K562 (cell line): ENCODE data around the gene PGM3. TPM values are rescaled to one million over a fixed set of nuclear protein-coding genes. Genes with fewer than 3 reads are reported as not detected.

Experiments used
- ATAC-seq: fragments of 200-7000 bp; cut with Tn5 transposase; 3 replicates; pipeline ENCODE4 v1.9.1; 2020; ENCODE audit warnings: moderate library complexity
- BruUV-seq: library from RNA; stranded (reverse); fragments of 400-500 nt; replicated peaks from 2 replicates; lab custom pipeline; 2021; lab: Mats Ljungman, UMichigan
- CTCF ChIA-PET: fragments of 300-600 bp; formaldehyde crosslinking; extraction: SDS; loops from one replicate; lab custom pipeline; 2021; ENCODE audit warnings: low intra/inter-chr PET ratio; lab: Yijun Ruan, JAX
- POLR2A ChIA-PET: fragments of 300-600, 350-650 bp; sonication (Branson Sonifier 250); formaldehyde crosslinking; extraction: SDS; loops from one replicate; lab custom pipeline; 2021; ENCODE audit warnings: antibody characterized with exemption, inconsistent platforms; lab: Yijun Ruan, JAX
- DNase-seq, 4 experiments: peaks; one replicate each; pipeline versions ENCODE4 v3.0.0 to v3.0.0-alpha.2; 2011 to 2018; ENCODE audit warnings: low spot score in 3 of 4, mixed read lengths in 3 of 4; ENCODE audit errors: extremely low read depth in 1 of 4
- FAIRE-seq: peaks from 2 replicates; lab custom pipeline; 2011; peaks lifted over from hg19 to GRCh38; lab: Jason Lieb, UNC
- H2AFZ ChIP-seq: 2 replicates; pipeline ENCODE4 v1.6.0; 2011; ENCODE audit warnings: low read depth, low read length, control low read depth, inconsistent platforms
- H3K27ac ChIP-seq: fragments of 200-600 bp; 3 replicates; pipeline ENCODE4 v1.8.0; 2011; ENCODE audit warnings: low read depth, mild to moderate bottlenecking, control low read depth, inconsistent platforms, low read length, moderate library complexity, mixed read lengths; ENCODE audit errors: extremely low read depth
- H3K27me3 ChIP-seq, 2 experiments: fragments of 300-600 bp in 1 of 2; 2 replicates in 1 of 2; 3 replicates in 1 of 2; pipeline versions ENCODE4 v1.6.0 to v1.8.0; 2011; ENCODE audit warnings: inconsistent platforms in 2 of 2, low read length in 2 of 2, mild to moderate bottlenecking in 1 of 2, mixed read lengths in 1 of 2, moderate library complexity in 1 of 2; ENCODE audit not compliant: control insufficient read depth in 2 of 2, insufficient read depth in 2 of 2
- H3K36me3 ChIP-seq: fragments of 300-600 bp; 3 replicates; pipeline ENCODE4 v1.8.0; 2011; ENCODE audit warnings: mild to moderate bottlenecking, low read length, inconsistent platforms; ENCODE audit not compliant: control insufficient read depth, insufficient read depth
- H3K4me1 ChIP-seq, 2 experiments: fragments of 200-600 bp in 1 of 2; replicated peaks in 1 of 2; 2 replicates in 1 of 2; 3 replicates in 1 of 2; pipeline versions ENCODE4 v1.5.1 to v1.8.0; 2011; ENCODE audit warnings: inconsistent platforms in 2 of 2, low read length in 2 of 2, mild to moderate bottlenecking in 1 of 2, mixed read lengths in 1 of 2, moderate library complexity in 1 of 2; ENCODE audit not compliant: control insufficient read depth in 2 of 2, insufficient read depth in 2 of 2
- H3K4me2 ChIP-seq: 2 replicates; pipeline ENCODE4 v1.6.1; 2011; ENCODE audit warnings: low read length, control low read depth, inconsistent platforms, mixed read lengths; ENCODE audit not compliant: insufficient read depth
- H3K4me3 ChIP-seq: fragments of 200-600 bp; sonication (generic), shearing (Covaris generic); 2 replicates; pipeline ENCODE4 v1.5.1; 2016; ENCODE audit warnings: control low read depth, inconsistent platforms
- H3K79me2 ChIP-seq: fragments of 200-600 bp; 3 replicates; pipeline ENCODE4 v1.8.0; 2011; ENCODE audit warnings: low read length, inconsistent platforms; ENCODE audit not compliant: control insufficient read depth, insufficient read depth
- H3K9ac ChIP-seq, 2 experiments: 2 replicates each; pipeline versions ENCODE4 v1.6.0 to v1.6.1; 2011; ENCODE audit warnings: low read depth in 2 of 2, low read length in 2 of 2, control low read depth in 1 of 2, inconsistent platforms in 1 of 2, mild to moderate bottlenecking in 1 of 2, mixed read lengths in 1 of 2; ENCODE audit not compliant: insufficient read depth in 1 of 2
- H3K9me1 ChIP-seq: one replicate; pipeline ENCODE4 v1.6.0; 2011; ENCODE audit warnings: inconsistent platforms, mild to moderate bottlenecking, low read length, moderate library complexity; ENCODE audit not compliant: control insufficient read depth, insufficient read depth
- H3K9me3 ChIP-seq: replicated peaks from 2 replicates; pipeline ENCODE4 v1.5.1; 2011; ENCODE audit warnings: low read depth, low read length, inconsistent platforms; ENCODE audit not compliant: control insufficient read depth, insufficient read depth
- H4K20me1 ChIP-seq: replicated peaks from 2 replicates; pipeline ENCODE4 v1.6.1; 2011; ENCODE audit warnings: low read length, inconsistent platforms, mixed read lengths; ENCODE audit not compliant: control insufficient read depth, insufficient read depth
- HINFP ChIP-seq: fragments of 450-650 bp; conservative IDR thresholded peaks from 2 replicates; pipeline ENCODE4 v1.6.1; 2016; ENCODE audit warnings: missing genetic modification characterization, low read depth, mild to moderate bottlenecking, control low read depth, missing compliant biosample characterization
- KAT7 ChIP-seq: sonication (generic); formaldehyde crosslinking; IDR thresholded peaks from 2 replicates; pipeline ENCODE4 v1.8.0; 2022; ENCODE audit warnings: missing genetic modification reagents, mild to moderate bottlenecking, borderline replicate concordance
- NR1H2 ChIP-seq: sonication (generic); formaldehyde crosslinking; IDR thresholded peaks from 2 replicates; pipeline ENCODE4 v1.4.0; 2020; ENCODE audit warnings: mild to moderate bottlenecking, missing genetic modification reagents
- PCBP1 ChIP-seq: fragments of 200-400 bp; formaldehyde crosslinking; IDR thresholded peaks from 2 replicates; pipeline ENCODE4 v1.6.1; 2018; ENCODE audit warnings: mild to moderate bottlenecking, low read depth, low read length; ENCODE audit not compliant: poor library complexity, severe bottlenecking
- TEAD1 ChIP-seq, 2 experiments: fragments of 450-650 bp in 1 of 2; sonication (generic) in 1 of 2; formaldehyde crosslinking; IDR thresholded peaks; 2 replicates each; pipeline versions ENCODE4 v1.4.0 to v1.8.0; 2020 to 2022; ENCODE audit warnings: mild to moderate bottlenecking in 2 of 2, missing genetic modification reagents in 1 of 2
- WGBS: fragments of 100-300 bp; shearing (Covaris generic); methylation state at CpG from one replicate; pipeline ENCODE4 v1.1.6; 2016; ENCODE audit warnings: low coverage, mixed read lengths; ENCODE audit not compliant: insufficient coverage; ENCODE audit errors: missing lambda C conversion rate; 5-methylcytosine and 5-hydroxymethylcytosine counted together
- in situ Hi-C: fragments of 300-500 bp; cut with MboI; formaldehyde crosslinking; loops from 4 replicates; pipeline ENCODE4 v1.15.0; 2018; ENCODE audit warnings: inconsistent platforms, mixed read lengths
- intact Hi-C: fragments of 100-400 bp; cut with micrococcal nuclease; formaldehyde crosslinking; loops from 2 replicates; pipeline ENCODE4 v1.14.2; 2022
- polyA plus RNA-seq, 8 experiments: library from polyadenylated mRNA; depleted of rRNA in 4 of 8; stranded (reverse) in 5 of 8; unstranded in 3 of 8; fragments of >200 nt; fragmentation: Nextera tagmentation in 2 of 8; fragmentation: Illumina TruSeq in 1 of 8; extraction: Ambion mirVana in 2 of 8; extraction: Trizol in 1 of 8; gene quantifications; 2 replicates each; pipeline versions ENCODE4 v1.2.1 to v1.2.3, GENCODE V29; 2011 to 2014; ENCODE audit warnings: inconsistent platforms in 1 of 8, missing spikeins in 1 of 8
- total RNA-seq, 7 experiments: library from RNA; depleted of rRNA in 6 of 7; stranded (reverse); fragments of >200 nt in 6 of 7; fragmentation: Illumina TruSeq in 2 of 7; extraction: Trizol in 2 of 7; gene quantifications; 2 replicates each; pipeline versions ENCODE4 v1.2.1 to v1.2.3, GENCODE V29; 2011 to 2021; ENCODE audit warnings: low replicate concordance in 1 of 7
- TF ChIP-seq, protein P1 (sequence below): sonication (generic); formaldehyde crosslinking; IDR thresholded peaks from 2 replicates; pipeline ENCODE4 v1.4.0; 2020; ENCODE audit warnings: mild to moderate bottlenecking, missing genetic modification reagents
- TF ChIP-seq, protein P2 (sequence below): sonication (generic); formaldehyde crosslinking; IDR thresholded peaks from 2 replicates; pipeline ENCODE4 v1.8.0; 2023; ENCODE audit warnings: mild to moderate bottlenecking, missing genetic modification reagents
- TF ChIP-seq, protein P3 (sequence below), 3 experiments: fragments of 200-800 bp in 1 of 3; sonication (Bioruptor generic) in 1 of 3; sonication (generic) in 1 of 3; formaldehyde crosslinking in 1 of 3; IDR thresholded peaks; 2 replicates each; pipeline versions ENCODE4 v1.6.1 to v1.8.0; 2016 to 2022; ENCODE audit warnings: mild to moderate bottlenecking in 2 of 3, missing compliant biosample characterization in 2 of 3, missing genetic modification characterization in 2 of 3, missing genetic modification reagents in 1 of 3

PGM3 gene
- total and polyA plus RNA-seq, 9 of the 15 experiments (the other 6 are each of a cell fraction or from before 2014, with no cell fraction given) = 19.1 to 107 (median 50.5) TPM

DNA sequence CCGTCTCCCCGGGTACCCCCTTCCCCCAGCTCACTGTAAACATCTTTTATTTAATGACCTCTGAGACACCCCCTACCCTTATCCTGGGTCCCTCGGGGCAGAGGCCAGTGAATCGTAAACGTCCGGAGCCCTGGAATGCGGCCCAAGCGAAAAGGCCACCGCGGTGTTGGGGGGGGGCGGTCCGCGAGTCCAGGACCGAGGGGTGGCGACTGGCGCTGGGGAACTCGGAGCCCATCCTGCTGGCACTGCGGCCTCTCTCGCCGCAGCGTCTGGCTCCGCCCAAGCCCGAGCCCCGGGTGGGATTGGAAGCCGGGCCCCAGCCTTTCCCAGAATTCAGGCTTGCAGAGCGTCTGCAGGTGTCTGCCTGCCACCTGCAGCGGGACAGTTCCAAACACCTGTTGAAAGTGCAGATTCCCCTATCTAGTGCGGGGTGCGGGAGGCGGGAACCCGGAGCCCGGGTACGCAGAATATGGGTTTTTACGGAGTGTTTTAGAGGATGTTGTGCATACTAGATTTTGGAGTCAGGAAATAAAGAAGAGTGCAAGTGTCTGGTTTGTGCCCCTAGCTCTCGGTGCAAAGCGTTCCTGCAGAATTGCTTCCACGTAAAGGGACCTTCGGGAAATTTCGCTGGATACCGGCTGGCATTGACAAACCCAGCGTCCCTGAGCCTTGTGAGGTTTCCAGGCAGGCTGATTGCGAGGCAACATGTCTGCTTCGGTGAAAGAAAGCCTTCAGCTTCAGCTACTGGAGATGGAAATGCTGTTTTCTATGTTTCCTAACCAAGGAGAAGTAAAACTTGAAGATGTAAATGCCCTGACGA lies 892 bp upstream of the PGM3 start:
- WGBS = 15% methylated on average over 35 of the region's 44 CpGs
- FAIRE-seq (no peak), ATAC-seq (peak; percentile 60), DNase-seq (peak; percentile 28 to 63 (median 55))
- intact Hi-C loops (loop anchor here (2.0 kb wide), 1 partner anchor 125 kb away; no protein-coding TSS in a partner anchor), in situ Hi-C loops (loop anchor here (25.0 kb wide), 1 partner anchor 957 kb away; the partner anchor contains the start of gene IBTK)
- peak overlapping the region; percentile 97 for H3K4me3 ChIP-seq
- H2AFZ ChIP-seq = peak overlapping the region; percentile 98
- peak overlapping the region; percentile 85 to 92 for H3K9ac ChIP-seq
- H3K4me1 ChIP-seq = peaks cover 6 to 14% of the 10 kb centered on the region in 2 experiments; a peak in 4 of 5 replicates
- H3K36me3 ChIP-seq = peaks cover 32% of the 10 kb centered on the region
- H3K79me2 ChIP-seq = peaks cover 41% of the 10 kb centered on the region
- no TSS peak for BruUV-seq
- H3K27me3 ChIP-seq = no peaks in the 10 kb centered on the region
- ChIA-PET POLR2A (interaction anchor here (0.6 to 1.0 kb wide), 3 partner anchors 10 to 1013 kb away, joined by 3 read pairs; no protein-coding TSS in a partner anchor), CTCF (no interaction called here)
- no peaks in the 10 kb centered on the region for H3K9me3 ChIP-seq
- peak overlapping the region; percentile 88 for H3K4me2 ChIP-seq
- H3K9me1 ChIP-seq = no peaks in the 10 kb centered on the region
- H3K27ac ChIP-seq = peak overlapping the region; percentile 87; the same call in 2 of the 3 replicates
- H4K20me1 ChIP-seq = 0 out of 2 replicates have a peak, but pooled peaks cover 3% of the 10 kb centered on the region
- peak in 1 of 2 experiments; percentile 70; a peak in 1 of 4 replicates for TF ChIP-seq TEAD1 (CRISPR knock-in tag; IDR thresholded peaks at IDR 0.05)
- TF ChIP-seq PCBP1 = peak; percentile 51
- TF ChIP-seq KAT7 (CRISPR knock-in tag) = 0 out of 2 replicates have a peak, but pooled peaks have one; percentile 69
- TF ChIP-seq, protein P1, sequence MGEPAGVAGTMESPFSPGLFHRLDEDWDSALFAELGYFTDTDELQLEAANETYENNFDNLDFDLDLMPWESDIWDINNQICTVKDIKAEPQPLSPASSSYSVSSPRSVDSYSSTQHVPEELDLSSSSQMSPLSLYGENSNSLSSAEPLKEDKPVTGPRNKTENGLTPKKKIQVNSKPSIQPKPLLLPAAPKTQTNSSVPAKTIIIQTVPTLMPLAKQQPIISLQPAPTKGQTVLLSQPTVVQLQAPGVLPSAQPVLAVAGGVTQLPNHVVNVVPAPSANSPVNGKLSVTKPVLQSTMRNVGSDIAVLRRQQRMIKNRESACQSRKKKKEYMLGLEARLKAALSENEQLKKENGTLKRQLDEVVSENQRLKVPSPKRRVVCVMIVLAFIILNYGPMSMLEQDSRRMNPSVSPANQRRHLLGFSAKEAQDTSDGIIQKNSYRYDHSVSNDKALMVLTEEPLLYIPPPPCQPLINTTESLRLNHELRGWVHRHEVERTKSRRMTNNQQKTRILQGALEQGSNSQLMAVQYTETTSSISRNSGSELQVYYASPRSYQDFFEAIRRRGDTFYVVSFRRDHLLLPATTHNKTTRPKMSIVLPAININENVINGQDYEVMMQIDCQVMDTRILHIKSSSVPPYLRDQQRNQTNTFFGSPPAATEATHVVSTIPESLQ (CRISPR knock-in tag) = 0 out of 2 replicates have a peak, but pooled peaks have one; percentile 35
- peak; percentile 52; the same call in 1 of the 2 replicates for TF ChIP-seq HINFP (tag)
- TF ChIP-seq, protein P2, sequence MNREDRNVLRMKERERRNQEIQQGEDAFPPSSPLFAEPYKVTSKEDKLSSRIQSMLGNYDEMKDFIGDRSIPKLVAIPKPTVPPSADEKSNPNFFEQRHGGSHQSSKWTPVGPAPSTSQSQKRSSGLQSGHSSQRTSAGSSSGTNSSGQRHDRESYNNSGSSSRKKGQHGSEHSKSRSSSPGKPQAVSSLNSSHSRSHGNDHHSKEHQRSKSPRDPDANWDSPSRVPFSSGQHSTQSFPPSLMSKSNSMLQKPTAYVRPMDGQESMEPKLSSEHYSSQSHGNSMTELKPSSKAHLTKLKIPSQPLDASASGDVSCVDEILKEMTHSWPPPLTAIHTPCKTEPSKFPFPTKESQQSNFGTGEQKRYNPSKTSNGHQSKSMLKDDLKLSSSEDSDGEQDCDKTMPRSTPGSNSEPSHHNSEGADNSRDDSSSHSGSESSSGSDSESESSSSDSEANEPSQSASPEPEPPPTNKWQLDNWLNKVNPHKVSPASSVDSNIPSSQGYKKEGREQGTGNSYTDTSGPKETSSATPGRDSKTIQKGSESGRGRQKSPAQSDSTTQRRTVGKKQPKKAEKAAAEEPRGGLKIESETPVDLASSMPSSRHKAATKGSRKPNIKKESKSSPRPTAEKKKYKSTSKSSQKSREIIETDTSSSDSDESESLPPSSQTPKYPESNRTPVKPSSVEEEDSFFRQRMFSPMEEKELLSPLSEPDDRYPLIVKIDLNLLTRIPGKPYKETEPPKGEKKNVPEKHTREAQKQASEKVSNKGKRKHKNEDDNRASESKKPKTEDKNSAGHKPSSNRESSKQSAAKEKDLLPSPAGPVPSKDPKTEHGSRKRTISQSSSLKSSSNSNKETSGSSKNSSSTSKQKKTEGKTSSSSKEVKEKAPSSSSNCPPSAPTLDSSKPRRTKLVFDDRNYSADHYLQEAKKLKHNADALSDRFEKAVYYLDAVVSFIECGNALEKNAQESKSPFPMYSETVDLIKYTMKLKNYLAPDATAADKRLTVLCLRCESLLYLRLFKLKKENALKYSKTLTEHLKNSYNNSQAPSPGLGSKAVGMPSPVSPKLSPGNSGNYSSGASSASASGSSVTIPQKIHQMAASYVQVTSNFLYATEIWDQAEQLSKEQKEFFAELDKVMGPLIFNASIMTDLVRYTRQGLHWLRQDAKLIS = 0 out of 2 replicates have a peak, but pooled peaks have one; percentile 12
- TF ChIP-seq NR1H2 (CRISPR knock-in tag) = 0 out of 2 replicates have a peak, but pooled peaks have one; percentile 38
- TF ChIP-seq, protein P3, sequence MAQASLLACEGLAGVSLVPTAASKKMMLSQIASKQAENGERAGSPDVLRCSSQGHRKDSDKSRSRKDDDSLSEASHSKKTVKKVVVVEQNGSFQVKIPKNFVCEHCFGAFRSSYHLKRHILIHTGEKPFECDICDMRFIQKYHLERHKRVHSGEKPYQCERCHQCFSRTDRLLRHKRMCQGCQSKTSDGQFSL (CRISPR knock-in tag; IDR thresholded peaks at IDR 0.05) = peak; percentile 93
- TF ChIP-seq, protein P3 (tag; IDR thresholded peaks at IDR 0.05) = peak in 1 of 2 experiments; percentile 77; a peak in 2 of 4 replicates
